GM18498 (cell line): Measurements from ENCODE around the gene AFDN.

Experiments
- ATAC-seq: cut with Tn5 transposase; IDR thresholded peaks from one replicate; pipeline ENCODE4 v1.9.1; 2021; ENCODE audit warnings: mild to moderate bottlenecking, moderate library complexity; ENCODE audit not compliant: unreplicated experiment

Gene AFDN

DNA sequence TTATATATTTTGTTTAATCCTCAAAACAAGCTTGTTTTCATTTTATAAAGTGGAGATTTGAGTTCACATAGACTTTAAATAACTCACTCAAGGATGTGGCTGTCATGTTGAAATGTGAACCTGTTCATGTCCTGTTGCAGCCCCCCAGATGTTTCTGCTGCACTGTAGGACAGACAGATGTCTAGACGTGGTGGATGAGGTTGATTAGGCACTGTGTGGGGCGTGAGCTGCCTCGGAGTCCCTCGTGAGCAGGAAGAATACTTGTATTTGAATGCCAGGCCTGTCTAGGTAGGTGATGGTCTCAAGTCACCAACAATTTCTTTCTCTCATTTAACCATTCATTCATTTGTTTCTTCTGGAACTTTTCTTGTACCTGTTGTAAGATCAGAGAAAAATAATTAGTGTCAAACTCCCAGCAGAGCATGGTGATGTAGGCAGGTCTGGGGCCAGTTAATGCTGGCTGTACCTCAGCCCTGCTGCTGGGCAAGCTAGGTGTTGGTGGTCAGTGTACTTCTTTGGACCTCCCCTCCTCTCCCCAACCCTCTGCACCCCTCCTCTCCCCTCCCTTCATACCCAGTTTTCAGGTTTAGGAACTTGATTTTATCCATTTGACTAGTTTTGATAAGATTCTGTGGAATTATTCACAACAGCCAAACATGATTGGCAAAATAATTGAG, 34.0 kb downstream of the AFDN start:
- ATAC-seq: no peak

DNA sequence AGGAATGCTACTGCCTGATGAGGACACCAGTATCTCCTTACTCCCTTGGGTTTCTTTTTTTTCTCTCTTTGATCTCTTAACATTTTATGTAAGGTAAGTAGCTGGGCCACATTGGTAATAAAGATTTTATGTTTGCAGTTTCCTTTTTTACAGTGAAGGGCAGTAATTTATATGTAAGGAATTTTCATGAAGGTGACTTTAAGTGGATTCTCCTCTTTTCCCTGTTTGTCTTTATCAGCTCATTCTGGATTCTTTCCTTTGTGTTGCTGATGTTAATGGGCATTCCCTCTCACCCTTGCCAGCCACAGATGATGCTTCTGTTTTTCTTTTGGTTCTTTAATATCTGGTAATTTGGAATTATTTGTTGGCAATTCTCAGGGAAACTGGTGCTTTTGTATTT, 34.7 kb downstream of the AFDN start:
- no peak for ATAC-seq

DNA sequence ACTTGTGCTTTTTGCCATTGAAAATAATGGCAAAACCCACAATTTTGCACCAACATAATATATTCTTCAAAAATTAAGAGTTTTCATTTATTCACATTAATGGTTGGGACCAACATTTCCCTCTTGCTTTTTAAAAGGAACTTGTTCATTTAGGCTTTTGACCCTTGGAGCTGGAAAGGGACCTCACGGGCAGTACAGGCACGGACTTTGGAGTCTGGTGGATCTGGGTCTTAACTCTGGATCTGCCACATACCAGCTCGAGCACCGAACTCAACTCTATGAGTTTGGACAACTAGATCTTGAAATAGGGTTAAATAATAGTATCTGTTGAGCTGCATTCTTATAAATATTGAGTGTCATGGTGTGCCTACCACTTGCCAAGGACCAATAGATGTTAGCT, 37.2 kb downstream of the AFDN start:
- ATAC-seq: no peak

DNA sequence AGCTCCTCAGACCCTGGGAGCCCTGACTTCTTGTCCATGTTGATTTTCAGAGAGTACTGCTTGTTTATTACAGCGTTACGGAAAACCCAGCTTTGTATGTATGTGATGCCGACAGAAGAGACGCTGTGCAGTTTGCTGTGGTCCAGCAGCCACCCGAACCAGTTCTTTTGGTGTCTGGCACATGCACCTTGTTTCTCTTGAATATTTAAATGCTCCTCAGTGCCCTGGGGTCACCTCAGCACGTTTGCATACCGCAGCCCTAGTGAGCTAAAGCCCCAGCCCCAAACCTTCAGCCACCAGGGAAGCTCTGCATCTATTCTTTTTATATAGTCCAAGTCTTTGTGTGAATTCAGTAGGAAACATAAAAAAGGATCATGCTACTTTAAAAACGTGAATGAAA, 39.9 kb downstream of the AFDN start:
- no peak for ATAC-seq

DNA sequence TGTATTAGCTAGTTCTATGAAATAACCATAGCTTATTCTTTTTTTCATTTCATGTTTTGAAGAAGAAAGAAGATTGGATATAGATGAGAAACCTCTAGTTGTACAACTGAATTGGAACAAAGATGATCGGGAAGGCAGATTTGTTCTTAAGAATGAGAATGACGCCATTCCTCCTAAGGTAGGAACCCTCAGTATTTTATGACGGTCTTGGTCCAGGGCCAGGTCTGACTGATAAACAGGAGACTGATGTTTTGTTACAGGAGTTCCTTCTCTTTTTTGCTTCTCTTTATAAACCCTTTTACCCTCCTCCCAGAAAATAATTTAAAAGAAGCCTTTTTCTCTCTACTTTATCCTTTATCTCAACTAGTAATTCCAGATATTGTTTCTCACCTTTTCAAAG, 43.6 kb downstream of the AFDN start:
- no peak for ATAC-seq

DNA sequence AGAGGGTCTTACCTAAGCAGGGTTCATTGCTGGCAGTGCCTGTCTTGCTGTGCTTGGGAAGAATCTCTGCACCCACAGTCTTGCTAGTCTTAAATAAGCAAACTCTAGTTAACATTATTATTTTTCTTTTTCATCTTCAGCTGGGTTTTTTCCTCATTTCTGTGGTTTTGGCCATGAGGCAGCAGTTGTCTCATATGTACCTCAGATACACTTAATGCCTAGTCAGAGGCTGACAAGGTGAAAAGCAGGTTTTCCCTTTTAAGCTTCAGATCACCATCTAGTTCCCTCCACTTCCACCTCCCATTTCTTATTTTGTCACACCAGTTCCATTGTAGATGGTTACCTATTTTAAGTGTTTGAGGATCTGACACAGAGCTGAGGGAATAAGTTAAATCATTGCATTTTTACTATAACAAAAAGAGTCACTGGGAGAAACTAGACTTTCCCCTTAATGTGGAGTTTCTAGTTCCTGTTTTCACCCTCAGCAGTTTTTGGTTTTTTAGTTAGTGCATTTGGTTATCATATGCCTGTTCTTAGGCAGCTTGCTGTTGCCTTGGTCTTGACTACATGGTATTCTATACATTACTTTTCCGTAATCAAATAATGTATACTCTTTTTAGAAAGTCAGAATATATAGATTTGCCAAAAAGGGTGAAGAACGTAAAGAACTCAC, 46.0 kb downstream of the AFDN start:
- ATAC-seq: no peak

DNA sequence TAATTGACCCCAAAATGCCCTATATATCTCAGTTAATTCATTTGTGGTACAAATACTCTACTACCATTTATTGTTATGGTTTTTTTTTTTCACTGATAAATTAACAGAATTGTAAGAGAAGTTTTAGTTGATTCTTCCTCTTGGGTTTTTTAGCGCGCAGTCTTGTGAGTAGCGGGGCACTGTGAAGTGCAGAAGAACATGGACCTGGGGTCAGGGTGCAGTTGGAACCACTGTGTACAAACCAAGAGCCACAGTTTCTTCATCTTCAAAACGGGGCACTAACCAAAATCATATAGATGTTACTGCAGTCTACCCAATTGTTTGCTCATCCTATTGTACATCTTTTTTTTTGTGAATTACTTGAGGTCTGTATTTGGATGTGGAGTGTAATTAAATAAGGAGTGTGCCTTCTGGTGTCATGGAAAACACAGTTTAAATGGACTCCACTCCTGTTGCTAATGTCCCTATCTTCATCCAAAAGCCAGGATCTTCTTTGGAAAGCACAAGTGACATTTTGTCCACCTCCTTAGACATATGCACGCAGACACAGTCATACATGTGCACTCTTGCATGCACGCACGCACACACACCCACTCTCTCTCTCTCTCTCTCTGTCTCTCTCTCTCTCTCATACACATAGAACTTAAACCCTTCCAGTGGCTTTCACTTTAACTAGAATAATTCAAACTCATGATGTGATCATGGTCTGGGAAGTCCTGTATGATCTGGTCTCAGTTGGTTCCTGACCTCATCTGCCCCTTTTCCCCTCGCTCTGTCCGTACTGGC, 51.5 kb downstream of the AFDN start:
- ATAC-seq: no peak

DNA sequence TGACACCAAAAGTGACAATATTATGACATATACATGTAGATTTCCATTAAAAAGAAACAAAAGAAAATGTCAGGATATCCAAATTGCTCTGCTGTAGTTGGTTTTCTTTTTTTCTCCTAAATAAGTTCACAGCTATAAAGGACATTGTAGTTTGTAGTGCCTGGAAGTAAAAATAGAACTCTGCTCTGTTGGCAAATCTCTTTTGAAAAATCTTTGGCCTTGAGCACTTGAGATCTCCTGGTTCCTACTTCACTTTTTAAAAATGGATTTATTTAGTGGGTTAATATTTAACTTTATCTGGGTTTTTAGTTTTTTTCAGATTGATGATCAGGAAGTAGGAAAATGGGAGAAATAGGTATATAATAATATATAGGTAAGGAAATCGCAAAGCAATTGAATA, 52.9 kb downstream of the AFDN start:
- no peak for ATAC-seq

DNA sequence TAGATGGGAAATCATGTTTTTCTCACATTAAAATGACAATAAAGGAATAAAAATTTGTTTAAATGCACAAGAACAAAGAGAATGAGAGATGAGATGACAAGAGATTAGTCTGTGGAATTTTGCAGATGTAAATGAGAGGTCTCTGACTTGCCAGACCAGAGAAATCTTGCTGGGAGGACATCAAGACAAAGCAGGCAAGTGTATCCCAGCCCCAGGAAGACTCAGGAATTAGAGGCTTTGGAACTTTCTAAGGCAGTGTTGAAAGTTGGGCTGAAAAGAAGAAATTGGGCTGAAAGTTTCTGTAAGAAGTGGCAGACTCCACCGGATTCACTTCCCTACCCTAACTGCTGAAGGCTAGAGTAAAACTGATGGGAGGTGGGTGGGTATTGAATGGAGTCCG, 54.6 kb downstream of the AFDN start:
- ATAC-seq: no peak

DNA sequence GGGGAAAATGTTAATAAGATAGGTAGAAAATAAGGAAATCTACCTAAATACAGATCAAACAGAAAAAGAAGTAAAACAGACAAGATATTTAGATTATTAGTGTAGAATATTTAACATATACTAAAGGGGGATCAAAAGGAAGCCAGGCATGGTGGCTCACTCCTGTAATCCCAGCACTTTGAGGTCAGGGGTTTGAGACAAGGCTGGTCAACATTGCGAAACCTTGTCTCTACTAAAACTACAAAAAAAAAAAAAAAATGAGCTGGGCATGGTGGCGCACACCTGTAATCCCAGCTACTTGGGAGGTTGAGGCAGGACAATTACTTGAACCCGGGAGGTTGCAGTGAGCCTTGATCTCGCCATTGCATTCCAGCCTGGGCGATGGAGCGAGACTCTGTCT, 55.5 kb downstream of the AFDN start:
- no peak for ATAC-seq

DNA sequence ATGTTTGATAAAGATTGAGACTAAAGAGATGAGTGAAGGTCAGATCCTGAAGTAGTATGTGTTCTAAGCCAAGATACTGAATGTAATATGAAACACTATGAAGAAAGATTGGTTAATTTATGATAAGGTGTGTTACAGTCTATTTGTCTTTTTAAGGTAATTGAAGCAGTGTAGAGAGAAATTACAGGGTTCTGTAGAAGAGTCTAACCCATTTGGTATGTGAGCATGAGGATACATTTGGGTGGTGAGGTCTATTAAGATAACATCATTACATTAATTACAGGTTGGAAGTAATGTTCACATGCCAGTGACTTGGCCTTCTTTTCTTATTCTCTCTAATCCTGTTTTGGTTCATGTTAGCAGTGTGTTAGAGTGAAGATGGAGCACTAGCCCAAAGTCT, 61.4 kb downstream of the AFDN start:
- ATAC-seq: no peak

DNA sequence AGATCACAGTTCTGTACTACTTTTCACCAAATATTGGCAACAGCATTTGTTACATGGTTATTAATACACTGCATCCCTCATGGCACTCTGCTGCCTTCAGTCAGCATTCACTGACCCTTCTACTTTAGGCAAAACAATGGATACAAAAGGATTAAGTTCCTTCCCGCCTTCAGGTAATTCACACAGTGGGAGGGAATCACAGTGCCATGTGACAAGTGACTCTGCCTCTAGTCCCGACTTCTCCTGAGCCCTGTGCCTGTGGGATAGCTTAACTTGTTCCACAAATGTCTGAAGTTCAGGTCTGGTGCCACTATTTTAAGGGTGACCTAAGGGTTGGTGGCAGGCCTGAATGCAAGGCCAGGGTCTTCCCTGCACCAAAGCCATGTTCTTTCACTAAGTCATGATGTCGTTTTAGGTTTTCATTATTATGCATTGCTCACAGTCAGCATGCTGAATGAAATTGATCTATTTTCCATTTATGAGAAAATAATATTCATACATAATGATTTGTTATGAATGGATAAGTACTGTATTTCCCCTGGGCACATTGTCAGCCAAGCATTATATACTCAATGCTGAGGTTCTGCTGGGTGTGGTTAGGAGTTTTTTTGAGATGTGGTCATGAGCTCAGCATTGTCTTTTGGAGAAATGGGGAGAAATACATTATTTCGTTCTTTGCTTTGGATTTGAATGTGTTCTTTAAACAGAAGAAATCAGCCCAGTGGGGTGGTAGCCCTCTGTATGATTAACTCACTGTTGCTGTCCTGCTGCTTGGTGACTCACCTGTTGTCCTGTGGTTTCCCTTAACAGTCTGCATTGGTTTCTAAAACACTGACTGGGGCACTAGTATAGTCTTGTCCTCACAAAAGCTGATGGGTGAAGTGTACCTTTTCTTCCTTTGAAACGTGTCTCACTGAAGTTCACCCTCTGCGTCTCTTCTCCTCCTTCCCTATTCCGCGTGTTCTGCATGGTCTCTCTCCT, 66.4 kb downstream of the AFDN start:
- ATAC-seq: peak; percentile 84

DNA sequence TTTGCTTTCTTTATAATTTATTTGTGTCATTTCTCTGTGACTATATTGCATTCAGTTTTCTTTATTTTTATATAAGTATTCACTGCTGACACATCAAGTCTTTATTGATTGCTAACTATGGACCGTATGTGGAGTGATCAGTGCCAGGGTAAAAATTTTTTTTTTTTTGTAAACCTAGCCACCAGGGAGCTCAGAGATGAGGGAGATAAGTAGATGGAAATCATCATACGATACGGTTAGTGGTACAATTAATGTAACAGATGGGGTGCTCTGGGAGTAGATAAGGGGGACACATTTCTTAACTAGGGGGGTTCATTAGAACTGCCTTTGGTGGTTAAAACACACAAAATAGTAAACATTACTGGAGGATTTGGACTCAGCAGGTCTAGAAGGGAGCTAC, 68.3 kb downstream of the AFDN start:
- ATAC-seq: no peak

DNA sequence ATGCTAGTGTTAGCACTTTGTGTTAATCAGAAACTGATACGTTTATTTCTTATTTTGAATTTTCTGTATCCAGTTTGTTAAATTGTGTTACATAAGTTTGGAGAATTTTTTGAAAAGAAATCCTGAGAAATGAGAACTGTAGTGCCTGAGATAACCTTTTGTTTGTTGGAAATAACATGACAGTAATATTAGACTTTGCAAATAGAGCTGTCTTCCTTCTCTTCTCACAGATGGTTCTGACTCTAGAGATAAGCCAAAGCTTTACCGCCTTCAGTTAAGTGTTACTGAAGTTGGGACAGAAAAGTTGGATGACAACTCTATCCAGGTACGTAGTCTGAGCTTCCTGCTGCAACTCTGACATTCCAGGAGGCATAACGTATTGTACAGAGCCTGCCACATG, 69.9 kb downstream of the AFDN start:
- ATAC-seq: no peak

DNA sequence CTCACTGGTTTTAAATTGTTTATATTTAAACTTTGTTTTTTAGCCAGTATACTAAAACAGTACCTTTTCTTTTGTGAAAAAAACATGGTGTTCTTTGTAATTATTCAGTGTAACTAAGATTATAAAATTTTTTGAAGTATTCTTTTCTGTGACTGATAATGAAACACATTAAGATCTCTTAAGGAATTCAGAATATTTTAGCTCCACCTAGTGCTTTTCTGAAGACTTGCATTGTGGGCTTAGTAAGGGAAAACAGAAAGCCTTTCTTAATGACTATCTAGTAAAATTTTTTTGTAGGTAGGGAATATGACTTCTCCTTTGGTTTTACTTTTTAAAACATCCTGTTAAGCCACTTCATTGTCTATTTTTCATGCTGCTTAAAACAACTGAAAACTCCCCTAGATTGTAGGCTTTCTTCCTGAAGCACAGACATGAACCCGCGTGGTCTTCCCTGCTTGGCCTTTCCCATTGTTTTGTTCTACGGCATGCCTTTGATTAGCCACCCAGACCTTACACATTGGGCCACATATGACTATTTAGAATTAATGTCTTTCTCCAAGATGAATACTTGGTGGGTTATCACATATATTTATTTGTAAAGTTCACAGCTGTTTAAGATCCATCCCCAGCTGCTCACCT, 72.1 kb downstream of the AFDN start:
- peak; percentile 57 for ATAC-seq

DNA sequence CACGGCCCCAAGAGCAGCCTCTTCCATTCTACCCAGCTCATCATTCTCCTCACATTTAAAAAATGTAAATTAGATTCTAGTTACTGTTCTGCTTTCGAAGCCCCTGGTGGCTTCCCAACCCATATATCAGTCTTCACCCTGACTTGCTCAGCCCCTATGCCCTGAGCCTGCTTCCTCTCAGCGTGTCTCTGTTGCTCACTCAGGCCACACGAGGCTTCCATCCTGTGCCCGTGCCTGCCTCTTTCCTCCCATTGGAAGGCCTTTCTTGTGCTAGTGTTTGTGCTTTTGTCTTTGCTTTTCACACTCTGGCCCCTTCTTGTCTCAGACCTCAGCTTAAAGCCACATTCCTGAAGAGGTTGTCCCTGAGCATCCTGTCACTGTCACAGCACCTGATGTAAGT, 78.1 kb downstream of the AFDN start:
- no peak for ATAC-seq

DNA sequence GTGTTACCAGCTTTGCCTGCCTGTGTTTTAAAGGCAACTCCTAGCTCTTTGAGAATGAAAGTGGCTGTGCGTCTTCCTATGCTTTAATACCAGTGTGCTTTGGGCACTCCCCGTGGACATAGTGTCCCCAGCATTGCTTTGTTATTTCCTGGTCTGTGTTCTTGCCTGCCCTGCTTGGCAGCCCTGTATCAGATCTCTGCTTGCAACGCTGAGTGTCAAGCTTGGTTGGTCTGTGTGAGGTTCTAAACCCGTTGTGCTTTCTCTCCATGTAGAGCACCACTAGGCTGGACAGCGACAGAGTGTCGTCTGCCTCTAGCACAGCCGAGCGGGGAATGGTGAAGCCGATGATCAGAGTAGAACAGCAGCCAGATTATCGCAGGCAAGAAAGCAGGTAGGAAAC, 80.2 kb downstream of the AFDN start:
- ATAC-seq: no peak

DNA sequence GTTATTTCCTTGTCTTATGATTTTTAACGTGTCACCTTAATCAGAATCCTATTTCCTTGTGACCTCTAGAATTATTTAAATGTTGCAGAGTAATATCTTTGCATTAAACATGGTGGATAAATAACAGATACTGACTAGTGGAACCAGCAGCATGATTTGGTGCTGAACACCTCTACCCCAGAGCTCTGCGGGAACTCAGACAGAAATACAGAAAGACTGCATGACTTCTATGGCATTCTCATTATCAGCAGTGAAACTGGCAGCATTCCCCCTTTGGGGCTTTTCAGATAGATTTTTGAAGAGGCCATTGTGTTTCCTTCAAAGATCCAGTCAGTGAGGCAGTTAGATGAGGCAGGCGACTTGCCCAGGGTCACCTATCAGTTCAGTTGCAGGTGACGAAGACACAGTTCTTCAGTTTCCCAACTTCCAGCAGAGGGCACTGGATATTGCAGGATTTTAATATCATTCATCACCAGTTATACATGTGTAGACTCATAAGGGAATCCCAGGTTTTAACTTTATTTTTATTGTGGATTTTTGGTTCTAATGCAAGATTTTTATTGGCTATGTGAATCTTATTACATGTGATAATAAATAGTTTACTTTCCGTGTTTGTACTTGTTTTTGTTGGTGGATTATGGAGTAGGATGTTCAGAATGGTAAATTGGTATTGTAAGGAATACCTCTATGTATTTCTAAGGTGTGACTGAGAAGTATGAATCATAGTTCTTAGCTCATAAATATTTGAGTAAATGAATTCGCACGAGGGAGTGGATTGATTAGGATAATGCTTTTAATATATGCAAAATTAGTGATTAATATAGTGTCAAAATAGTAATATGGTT, 81.3 kb downstream of the AFDN start:
- ATAC-seq: no peak

DNA sequence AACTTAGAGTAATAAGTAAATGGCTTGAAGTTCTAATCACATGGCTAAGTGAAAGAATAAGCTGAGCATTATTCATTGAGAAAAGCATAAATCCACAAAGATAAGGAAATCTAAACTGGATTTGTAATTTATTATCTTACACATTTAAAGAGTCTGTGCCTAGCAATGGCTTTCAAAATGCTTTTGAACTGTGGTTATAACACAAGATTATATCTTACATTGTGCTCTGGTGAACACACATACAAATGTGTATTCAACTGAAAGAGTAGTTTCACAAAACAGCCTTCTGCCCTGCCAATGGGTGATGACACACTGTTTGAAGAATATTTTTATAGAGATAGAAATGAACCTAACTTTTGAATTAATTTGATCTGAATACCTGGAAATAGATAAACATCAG, 83.3 kb downstream of the AFDN start:
- no peak for ATAC-seq

DNA sequence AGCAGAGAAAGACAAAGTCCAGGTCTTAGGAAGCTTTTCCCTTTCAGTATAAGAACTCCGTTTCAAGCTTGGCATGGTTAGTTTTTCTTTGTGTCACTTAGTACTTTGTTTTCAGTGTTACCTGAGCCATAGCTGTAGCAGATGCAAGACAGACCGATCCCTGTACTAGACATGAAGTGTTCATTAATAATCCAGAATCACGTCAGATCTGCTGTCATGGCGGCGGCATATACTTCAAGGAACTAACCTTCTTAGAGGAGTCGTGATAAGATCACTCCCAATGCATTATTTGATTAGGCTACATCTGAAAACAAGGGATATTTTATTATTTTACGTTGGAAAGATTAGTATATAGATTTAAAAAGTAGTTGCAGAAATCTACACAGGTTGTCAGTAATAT, 83.9 kb downstream of the AFDN start:
- ATAC-seq: no peak
